NOMO-1 (cell line): ENCODE results near the gene ARID4B.
A peak's percentile ranks its signal among the peaks of the same experiment; 100 is the strongest.
"Not testable (repeated sequence)": the region's sequence is repeated elsewhere in the genome, so short reads cannot be mapped to it uniquely, and the experiment has no call there.

Experiments
- DNase-seq, 2 experiments: peaks; one replicate each; lab custom pipeline; 2025; ENCODE audit not compliant: unreplicated experiment in 2 of 2; lab: John Stamatoyannopoulos, UW

ARID4B gene

GRCh38 chr1:235329139-235329902 lies 1.3 kb upstream of the ARID4B start:
- DNase-seq: peak; percentile 45 to 81

GRCh38 chr1:235328271-235329138 lies 526 bp upstream of the ARID4B start, which contains the start of gene GGPS1:
GGPS1 (plus strand) TSS chr1:235328570; CDS start chr1:235335265, 6,695 bp downstream.
- DNase-seq: peak; percentile 98 to 99

- peak; percentile 50 to 81 for DNase-seq
Observed at GRCh38 chr1:235326719-235327558, 1.0 kb downstream of the ARID4B start.

- no peak for DNase-seq
Observed at GRCh38 chr1:235325854-235326253, 2.1 kb downstream of the ARID4B start.

GRCh38 chr1:235325139-235325538 lies 2.8 kb downstream of the ARID4B start:
- DNase-seq: peak in 1 of 2 experiments; percentile 35

- DNase-seq: no peak
Observed at GRCh38 chr1:235324296-235324695, 3.7 kb downstream of the ARID4B start.

- no peak for DNase-seq
Observed at GRCh38 chr1:235320521-235321179, 7.3 kb downstream of the ARID4B start.

- DNase-seq: no peak
Observed at GRCh38 chr1:235319255-235319654, 8.7 kb downstream of the ARID4B start.

- peak; percentile 8 to 22 for DNase-seq
Observed at GRCh38 chr1:235317168-235317567, 10.8 kb downstream of the ARID4B start.

GRCh38 chr1:235315735-235316134 lies 12.2 kb downstream of the ARID4B start:
- DNase-seq: no peak

GRCh38 chr1:235315173-235315572 lies 12.8 kb downstream of the ARID4B start:
- no peak for DNase-seq

- no peak for DNase-seq
Observed at GRCh38 chr1:235313931-235314678, 13.9 kb downstream of the ARID4B start.

GRCh38 chr1:235313262-235313661 lies 14.7 kb downstream of the ARID4B start:
- no peak for DNase-seq

GRCh38 chr1:235309206-235309605 lies 18.8 kb downstream of the ARID4B start:
- DNase-seq: not testable (repeated sequence)

- no peak for DNase-seq
Observed at GRCh38 chr1:235307158-235308124, 20.5 kb downstream of the ARID4B start.

- DNase-seq: no peak
Observed at GRCh38 chr1:235304549-235305451, 23.2 kb downstream of the ARID4B start.

GRCh38 chr1:235302143-235302542 lies 25.8 kb downstream of the ARID4B start:
- no peak for DNase-seq
